GM11168 (cell line): ENCODE results near the gene AQP1.

Experiments used
- in situ Hi-C: fragments of 300-500 bp; cut with MboI; formaldehyde crosslinking; loops from one replicate; pipeline ENCODE4 v1.12.0; 2022; ENCODE audit warnings: low sequenced_read_pairs; ENCODE audit not compliant: unreplicated experiment

The AQP1 gene

DNA sequence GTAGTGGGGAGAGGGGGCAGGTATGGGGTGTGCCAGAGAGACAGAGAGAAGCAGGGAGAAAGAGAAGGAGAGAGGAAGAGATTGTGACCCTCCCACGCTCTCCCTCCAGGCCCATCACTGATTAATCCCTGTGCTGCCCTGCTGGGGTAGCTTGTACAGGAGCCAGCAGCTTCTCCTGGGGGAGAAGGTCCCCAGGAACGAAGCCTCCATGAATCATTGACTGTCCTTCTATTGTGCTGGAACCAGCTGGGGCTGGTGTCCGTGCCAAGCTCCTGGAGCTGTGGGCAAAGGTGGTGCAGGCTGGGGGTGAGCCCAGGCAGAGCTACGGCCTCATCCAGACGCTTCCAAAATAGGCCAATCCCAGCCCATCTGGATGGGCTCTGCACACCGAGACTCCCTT is 20.9 kb downstream of the AQP1 start:
- in situ Hi-C loops, result no loop called here

DNA sequence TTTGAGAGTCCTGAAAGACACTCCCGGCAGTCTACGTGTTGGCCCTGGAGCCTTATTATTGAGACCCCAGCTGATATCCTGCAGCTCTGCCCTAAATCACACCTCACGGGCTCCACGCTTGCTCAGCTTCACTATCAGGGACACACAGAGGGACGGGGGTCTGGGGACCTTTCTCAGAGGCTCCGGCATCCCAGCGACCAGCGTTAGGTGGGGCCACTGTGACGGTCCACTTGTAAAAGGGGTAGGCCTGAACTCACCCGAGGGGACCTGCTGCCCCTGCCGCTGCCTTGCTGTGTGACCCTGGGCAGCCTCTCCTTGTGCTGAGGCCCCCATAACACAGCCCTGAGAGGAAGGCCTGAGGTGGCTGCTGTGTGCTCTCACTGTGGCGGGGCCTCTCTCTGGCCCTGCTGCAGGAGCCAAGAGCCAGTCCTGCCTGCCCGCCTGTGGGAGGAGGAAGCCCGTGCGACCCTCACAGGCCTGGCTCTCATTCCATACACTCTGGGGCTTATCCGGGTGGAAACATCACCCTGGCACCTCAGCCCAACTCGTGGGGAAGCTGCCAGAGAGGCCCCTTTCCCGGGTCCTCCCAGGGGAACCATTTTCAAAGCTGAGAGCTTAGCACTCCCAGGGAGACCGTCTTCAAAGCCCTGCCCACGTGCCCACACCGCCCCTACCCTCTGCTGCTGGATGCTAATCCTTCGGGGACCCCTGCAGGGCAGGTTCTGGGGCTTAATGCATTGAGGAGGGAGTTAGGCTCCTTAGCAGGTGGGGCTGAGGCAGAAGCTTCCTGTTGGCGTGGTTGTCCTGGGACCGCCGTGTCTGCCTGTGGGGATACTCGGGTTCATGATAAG is 21.7 kb downstream of the AQP1 start:
- in situ Hi-C loops, result no loop called here

DNA sequence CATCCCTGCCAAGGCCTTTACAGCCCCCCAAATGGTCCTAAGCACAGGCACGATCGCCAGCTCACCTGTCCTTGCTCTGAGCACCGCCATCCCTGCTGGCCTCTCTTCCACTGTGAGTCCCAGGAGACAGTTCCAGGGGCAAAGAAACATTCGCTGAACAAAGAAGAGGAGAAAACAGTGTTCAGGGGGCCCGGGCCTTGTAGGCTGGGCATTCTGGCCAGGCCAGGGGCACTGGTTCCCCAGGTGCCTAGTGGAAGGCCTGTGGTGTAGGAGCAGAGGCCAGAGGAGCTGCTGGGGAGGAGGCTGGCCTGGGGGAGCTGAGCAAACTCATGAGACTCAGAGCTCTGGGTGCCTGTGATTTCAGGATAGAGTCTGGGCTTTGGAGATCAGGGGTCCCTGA is 22.6 kb downstream of the AQP1 start:
- in situ Hi-C loops, result no loop called here

DNA sequence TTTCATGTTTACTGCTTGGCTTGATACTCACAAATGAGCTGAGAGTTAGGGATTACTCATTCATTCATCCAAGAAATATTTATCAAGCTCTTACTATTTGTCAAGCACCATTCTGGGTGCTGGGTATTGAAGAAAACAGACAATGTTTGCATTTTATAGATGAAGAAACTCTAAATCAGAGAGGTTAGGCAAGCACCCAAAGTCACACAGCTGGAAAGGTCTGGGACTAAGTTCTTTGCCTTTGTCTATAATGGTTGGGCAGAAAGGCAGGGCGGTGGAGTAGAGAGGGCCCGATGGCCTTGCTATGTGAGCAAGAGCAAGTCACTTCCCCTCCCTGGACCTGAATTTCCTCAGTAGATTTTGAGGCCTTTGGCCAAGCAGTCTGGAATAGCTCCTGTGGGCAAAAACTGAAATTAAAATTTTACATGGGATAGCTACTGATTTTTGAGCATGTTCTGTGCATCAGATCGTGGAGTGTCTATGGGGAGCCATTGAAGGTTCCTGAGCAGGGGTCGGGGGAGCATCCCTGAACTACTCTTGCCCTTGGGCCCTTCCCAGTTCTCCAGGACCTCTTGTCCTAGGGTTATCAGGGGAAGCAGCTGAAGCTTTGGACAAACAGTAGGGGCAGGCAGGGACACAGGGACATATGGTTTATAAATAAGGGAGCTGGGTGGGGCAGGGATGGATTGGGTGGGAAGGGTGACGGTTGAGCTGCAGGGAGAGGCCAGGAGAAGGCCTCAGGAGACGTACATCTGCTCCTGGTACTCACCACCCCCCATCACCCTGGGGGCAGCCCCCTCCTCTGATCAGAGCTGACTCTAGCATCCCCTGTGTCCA is 23.3 kb downstream of the AQP1 start:
- in situ Hi-C loops, result no loop called here

DNA sequence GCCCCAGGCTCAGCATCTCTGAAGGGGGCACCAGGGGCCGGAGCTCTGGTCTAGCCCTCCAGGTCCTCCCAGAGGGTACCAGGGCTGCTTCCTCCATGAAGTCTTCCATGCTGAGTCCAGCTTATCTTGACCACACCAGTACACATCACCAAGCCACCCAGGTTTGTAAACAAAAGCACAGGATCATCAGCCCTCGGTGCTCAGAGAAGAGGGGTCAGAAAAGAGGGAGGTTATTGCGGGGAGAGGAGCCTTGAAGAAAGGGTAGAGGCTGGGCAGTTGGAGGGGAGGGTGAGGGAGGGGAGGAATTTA is 23.9 kb downstream of the AQP1 start:
- in situ Hi-C loops, result no loop called here

DNA sequence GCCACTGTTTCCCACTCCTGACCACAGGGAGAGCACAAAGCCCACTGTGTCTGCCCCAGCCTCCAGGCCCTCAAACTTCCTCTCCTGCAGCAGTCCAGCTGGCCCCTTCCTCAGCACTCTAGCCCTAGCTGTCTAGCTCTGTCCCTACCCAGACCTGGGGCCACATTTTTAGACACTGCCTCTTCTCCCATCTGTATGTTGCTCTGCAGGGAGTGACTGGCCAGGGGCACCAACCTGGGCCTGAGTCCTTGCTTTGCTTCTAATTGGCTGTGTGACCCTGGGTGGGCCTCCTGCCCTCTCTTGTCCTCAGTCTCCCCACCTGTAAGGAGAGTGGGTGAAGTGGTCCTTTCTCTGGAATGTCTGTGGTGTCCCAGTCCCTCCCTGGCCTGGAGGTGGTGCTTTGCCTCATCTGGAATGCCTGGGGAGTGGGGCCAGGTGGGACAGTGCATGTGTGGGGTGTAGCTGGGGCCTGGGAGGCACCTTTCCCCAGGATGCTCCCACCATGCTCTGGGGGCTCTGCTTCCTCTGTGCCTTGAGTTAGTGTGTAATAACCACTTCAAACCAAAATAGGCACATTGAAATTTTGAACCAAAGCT is 25.1 kb downstream of the AQP1 start:
- in situ Hi-C loops, result no loop called here

DNA sequence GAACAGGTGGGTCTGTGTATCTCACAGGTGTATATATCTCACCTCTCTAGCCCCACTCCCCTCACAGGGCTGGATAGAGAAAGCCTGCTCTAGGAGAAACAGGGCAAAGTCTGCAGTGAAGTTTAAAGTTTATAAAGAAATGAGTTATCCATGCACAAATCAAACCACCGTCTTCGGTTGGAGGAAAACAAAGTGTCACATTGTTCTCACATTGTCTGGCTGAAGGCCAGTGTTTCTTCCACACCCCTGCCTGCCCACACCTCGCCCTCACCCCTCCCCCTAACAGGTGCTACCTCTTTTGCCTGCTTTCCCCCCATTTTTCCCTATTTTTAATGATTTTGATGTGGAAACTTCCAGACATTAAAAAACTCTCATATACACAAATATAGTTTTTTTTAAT is 25.8 kb downstream of the AQP1 start:
- in situ Hi-C loops, result no loop called here

DNA sequence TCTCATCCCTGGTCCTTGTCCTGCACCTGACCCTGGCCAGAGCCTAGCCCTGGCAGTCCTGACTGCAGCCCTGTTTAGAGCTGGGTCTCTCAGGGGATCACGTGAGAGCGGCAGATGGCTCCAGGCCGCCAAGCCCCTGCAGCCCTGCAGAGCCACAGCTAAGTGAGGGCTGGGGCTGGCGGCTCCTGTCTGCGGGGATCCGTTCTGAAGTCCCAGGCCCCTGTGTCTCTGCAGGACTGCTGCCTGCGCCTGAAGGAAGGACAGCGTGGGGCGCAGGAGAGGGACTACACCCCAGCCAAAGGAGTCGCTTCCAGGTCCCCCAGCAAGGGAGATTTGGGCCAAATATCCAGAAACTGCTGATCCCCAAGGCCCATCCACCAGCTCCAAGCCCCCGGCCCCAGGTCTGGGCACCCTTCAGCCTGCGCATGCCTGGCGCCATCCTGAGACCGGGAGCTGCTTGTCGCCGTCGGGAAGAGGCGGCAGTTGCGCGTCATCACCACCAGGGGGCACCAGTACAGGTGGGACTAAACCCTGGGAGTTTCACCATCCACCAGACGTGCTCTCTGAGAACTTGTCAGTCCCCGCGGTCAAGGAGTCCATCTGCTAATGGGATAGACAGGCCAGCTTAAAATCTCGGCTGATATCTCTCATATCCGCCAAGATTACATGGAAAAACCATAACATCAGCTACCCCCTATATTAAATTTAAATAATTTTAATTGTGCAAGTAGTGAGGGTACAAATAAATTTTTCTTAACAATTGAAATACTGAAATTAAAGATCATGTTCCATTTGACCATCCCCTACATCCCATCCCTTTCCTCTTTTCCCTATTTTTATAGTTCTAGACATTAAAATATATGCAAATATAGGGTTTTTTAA is 27.0 kb downstream of the AQP1 start:
- in situ Hi-C loops, result no loop called here

DNA sequence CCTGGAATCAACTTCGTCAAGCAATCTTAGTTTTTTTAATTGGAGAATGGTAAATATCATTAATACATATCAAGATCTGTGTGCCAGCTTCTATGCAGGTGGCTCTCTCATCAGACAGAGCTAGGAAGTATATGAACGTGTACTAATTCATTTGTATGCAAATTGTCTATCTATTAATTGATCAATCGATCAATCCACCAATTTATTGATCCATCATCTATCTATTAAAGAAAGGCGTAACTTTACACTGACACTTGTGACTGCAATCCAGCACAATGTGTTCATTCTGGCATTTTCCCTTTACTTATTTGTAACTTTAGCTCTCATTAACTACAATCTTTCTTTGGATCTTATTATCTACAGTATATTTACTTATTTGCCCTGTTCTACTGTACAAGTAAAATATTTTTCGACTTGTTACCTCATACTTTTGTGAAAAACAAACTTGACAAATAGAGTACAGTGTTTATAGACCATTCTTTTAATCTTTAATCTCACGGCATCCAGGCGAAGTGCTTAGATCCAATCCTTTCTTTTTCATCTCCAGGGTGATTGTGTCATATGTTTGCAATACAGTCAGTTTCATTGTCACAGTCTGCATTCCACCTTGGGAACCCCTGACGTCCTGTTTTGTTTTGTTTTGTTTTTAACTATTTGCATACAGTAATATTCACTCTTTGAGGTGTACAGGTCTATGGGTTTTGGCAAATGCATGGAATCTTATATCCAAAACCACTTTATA is 30.1 kb downstream of the AQP1 start:
- in situ Hi-C loops, result no loop called here

DNA sequence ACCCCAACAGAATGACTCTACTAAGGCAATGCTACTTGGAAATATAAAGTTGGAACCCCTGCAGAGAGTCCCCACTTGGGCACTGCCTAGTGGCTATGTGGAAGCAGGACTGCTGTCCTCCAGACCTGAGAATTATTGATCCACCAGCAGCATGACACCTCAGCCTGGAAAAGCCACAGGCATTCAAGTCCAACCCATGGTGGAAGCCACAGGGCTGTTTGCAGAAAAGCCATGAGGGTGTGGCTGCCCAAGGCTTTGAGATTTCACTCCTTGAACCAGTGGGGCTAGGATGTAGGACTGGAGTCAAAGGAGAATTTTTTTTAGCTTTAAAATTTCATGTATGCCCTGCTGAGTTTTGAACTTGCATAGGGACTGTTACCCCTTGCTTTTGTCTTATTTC is 38.5 kb downstream of the AQP1 start:
- in situ Hi-C loops, result no loop called here

DNA sequence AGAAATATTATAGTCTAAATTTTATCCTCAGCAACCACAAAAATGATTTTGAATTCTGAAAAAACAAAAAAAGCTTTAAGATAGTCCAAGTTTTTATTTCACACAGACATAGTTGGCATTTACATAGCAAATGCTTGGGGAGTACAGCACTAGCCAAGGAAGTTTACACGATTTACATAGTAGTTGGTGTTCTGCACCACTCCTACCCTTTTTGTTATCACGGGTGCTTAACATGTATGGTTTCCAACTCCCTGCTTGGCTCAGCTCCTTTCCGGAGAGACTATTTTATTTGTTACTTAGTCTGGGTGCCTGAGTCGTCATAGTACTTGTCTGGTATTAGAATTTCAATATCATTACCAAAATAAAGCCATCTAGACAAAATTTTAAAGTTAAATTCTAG is 43.3 kb downstream of the AQP1 start:
- in situ Hi-C loops, result no loop called here

DNA sequence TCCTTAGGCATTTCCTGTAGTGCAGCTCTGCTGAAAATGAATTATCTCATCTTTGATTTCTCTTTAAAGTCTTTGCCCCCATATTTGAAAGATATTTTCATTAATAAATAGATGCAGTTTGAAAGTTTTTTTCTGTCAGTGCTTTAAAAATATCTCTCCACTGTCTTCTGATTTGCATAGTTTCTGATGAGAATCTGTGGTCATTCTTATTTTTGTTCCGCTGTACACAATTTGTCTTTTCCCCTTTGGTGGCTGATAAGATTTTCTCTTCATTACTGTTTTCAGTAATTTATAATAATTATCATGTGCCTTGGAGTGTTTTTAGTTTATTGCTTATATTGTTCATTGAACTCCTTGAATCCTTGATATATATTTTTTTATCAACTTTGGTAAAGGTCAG is 45.1 kb downstream of the AQP1 start:
- in situ Hi-C loops, result no loop called here

DNA sequence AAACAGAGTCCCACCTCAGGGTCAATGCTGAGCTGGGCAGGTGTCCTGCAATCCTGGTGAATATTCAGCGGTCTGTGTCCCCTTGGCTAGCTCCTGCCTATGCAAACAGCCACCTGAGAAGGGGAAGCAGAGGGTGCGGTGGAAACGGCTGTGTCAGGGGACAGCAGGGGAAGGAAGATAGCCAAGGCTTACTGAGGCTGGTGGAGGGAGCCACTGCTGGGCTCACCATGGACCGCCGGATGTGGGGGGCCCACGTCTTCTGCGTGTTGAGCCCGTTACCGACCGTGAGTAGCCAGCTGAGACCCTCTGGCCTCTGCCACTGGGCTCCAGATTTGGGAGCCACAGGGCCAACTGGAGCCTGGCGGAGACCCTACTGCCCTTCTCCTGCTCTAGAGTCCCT is 52.2 kb downstream of the AQP1 start, which contains the start of gene GHRHR:
GHRHR (plus strand) TSS at position 112 of the 400 bp plus-strand sequence; CDS start at position 228, 116 bp downstream.
- in situ Hi-C loops, result no loop called here

DNA sequence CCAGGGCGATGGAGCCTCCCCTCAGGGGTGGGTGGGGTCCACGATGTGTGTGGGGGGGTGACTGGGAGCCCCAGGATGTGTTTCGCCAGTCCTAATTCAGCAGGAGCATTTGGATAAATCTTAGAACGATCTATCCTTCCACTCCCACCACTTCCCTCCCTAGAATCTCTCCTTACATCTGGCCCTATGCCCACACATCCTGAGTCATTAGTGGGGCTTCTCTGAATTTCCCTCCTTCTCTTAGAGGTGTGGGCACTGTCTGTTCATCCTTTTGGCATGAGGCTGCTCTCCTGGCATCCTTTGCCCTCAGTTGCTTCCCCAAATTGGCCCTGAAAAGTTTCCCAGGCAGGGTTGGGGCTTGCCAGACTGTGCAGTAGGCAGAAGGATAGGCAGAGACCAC is 53.7 kb downstream of the AQP1 start:
- in situ Hi-C loops, result no loop called here

DNA sequence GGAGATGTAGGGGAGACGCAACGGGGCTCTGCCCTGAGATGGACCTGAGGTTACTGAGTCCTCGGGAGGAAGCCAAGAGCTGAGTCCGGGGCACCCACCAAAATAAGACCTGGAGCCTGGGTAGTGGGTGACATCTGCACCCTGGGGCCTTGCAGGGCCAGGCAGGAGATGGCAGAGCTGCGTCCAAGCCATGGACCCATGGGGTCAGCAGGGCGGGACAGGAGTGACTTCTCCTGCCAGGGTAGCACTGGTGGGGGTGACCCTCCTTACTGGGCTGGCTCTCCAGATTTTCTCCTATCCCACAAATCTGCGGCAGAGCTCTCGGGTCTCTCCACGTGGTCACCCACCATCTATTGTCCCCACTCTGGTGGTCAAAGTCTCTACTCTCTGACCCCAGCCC is 54.2 kb downstream of the AQP1 start:
- in situ Hi-C loops, result no loop called here

DNA sequence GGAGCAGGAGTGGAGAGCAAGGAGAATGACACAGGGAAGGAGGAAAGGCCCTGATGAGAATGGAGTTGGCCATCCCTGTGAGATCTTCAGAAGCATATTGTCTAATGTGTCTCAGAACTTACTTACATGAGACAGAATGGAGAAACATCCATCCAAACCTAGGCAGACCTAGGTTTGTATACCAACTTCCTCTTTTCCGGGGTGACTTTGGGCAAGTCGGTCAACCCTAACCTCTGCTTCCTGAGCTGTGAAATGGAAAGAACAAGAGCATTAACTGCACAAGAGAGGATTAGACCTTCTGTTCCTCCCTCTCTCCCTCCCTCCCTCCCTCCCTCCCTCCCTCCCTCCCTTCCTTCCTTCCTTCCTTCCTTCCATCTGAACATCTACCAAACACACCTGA is 56.6 kb downstream of the AQP1 start:
- in situ Hi-C loops, result no loop called here

DNA sequence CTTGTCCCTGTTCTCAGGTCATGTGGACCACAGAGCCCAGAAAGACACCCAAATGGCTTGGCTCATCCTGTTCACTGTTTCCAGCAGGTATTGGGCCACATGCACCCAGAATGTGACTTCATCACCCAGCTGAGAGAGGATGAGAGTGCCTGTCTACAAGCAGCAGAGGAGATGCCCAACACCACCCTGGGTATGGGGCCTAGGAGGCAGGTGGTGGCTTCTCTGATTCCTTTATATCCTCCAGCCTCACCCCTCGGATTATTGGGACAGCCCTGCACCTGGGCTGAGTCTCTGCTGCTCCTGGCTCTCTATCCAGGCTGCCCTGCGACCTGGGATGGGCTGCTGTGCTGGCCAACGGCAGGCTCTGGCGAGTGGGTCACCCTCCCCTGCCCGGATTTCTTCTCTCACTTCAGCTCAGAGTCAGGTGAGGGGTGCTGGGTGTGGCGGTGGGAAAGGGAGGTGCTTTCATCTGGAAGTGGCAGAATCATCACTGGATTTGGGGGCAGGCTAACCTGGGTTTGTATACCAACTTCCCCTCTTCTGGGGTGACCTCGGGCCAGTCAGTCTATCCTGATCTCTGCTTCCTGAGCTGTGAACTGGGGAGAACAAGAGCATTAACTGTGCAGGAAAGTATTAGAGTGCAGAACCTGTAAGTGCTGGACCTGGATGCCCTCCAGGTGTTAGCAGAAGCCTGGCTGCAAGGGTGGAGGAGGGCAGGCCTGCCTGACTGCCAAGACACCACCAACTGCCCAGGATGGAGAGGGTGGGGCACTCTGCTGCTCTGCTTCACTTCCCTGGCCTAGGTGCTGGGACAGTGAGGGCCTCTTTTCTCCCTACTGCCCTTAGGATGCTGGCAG is 57.3 kb downstream of the AQP1 start:
- in situ Hi-C loops, result no loop called here

DNA sequence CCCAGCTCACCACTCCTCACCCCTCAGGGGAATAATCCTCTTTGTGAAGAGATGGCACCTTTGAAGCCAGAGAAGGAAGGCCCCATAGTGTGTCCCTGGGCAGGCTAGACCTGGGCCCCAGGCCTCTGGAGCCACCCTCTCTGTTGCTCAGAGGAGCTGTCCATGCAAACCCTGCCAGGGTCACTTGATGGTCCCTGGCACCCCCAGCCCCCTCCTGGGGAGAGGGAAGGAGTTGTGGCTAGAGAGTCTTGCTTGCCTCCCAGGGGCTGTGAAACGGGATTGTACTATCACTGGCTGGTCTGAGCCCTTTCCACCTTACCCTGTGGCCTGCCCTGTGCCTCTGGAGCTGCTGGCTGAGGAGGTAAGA is 57.9 kb downstream of the AQP1 start:
- in situ Hi-C loops, result no loop called here

DNA sequence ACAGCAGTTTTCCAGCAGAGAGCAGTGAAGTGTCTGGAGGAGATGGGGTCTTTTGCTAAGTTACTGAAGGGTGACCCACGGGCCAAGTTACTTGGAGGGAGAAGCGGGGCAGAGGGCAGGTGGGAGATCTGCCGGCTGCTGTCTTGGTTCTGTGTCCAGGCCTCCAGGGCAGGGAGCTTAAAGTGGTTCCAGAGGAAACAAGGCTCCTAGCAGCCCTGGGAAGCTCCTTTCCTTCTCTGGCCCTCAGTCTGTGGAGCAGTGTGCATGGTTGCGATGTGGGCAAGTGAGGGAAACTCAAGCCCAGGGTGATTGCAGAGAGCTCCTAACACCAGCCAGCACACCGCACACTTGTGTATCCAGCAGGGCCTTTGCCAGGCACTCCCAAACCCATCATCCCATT is 58.4 kb downstream of the AQP1 start:
- in situ Hi-C loops, result loop anchor here (5.0 kb wide), 1 partner anchor 168 kb away; no protein-coding TSS in a partner anchor
